Limb (tissue), 2 donors: Measurements from ENCODE around the gene RNGTT.
"Not testable (repeated sequence)": the region's sequence is repeated elsewhere in the genome, so short reads cannot be mapped to it uniquely, and the experiment has no call there.

Experiments
- DNase-seq, 2 donors: peaks; one replicate each; pipeline ENCODE4 v3.0.0-alpha.2; 2016; ENCODE audit errors: extremely low spot score in 2 of 2

The RNGTT gene

GRCh38 chr6:88730611-88731011 lies 232.8 kb downstream of the RNGTT start:
- no peak for DNase-seq

- no peak for DNase-seq
Measured at GRCh38 chr6:88728756-88729155, 234.7 kb downstream of the RNGTT start.

GRCh38 chr6:88726409-88726808 lies 237.0 kb downstream of the RNGTT start:
- not testable (repeated sequence) for DNase-seq

GRCh38 chr6:88725111-88725975 lies 238.1 kb downstream of the RNGTT start:
- peak in 1 of 2 donors; percentile 46 for DNase-seq

GRCh38 chr6:88722686-88723085 lies 240.7 kb downstream of the RNGTT start:
- DNase-seq: no peak

GRCh38 chr6:88716399-88716798 lies 247.0 kb downstream of the RNGTT start:
- not testable (repeated sequence) for DNase-seq

- no peak for DNase-seq
Measured at GRCh38 chr6:88712243-88712936, 251.0 kb downstream of the RNGTT start.

- DNase-seq: no peak
Measured at GRCh38 chr6:88709819-88710246, 253.6 kb downstream of the RNGTT start.

- DNase-seq: no peak
Measured at GRCh38 chr6:88708197-88708744, 255.1 kb downstream of the RNGTT start.

GRCh38 chr6:88705601-88706000 lies 257.8 kb downstream of the RNGTT start:
- DNase-seq: no peak

GRCh38 chr6:88704980-88705379 lies 258.4 kb downstream of the RNGTT start:
- no peak for DNase-seq

GRCh38 chr6:88702956-88703556 lies 260.4 kb downstream of the RNGTT start:
- DNase-seq: no peak

GRCh38 chr6:88698661-88699060 lies 264.8 kb downstream of the RNGTT start:
- DNase-seq: no peak

GRCh38 chr6:88695937-88696336 lies 267.5 kb downstream of the RNGTT start:
- DNase-seq: no peak

- DNase-seq: no peak
Measured at GRCh38 chr6:88683734-88684133, 279.7 kb downstream of the RNGTT start.

GRCh38 chr6:88680654-88681053 lies 282.8 kb downstream of the RNGTT start:
- DNase-seq: no peak

GRCh38 chr6:88679841-88680240 lies 283.6 kb downstream of the RNGTT start:
- DNase-seq: no peak

GRCh38 chr6:88677356-88677755 lies 286.1 kb downstream of the RNGTT start:
- no peak for DNase-seq

GRCh38 chr6:88671624-88672023 lies 291.8 kb downstream of the RNGTT start:
- DNase-seq: no peak

GRCh38 chr6:88670369-88670768 lies 293.0 kb downstream of the RNGTT start:
- no peak for DNase-seq

GRCh38 chr6:88669475-88669874 lies 293.9 kb downstream of the RNGTT start:
- no peak for DNase-seq

- DNase-seq: no peak
Measured at GRCh38 chr6:88666901-88667300, 296.5 kb downstream of the RNGTT start.
